B cell (primary cell): ENCODE measurements around the gene HDAC1.

Experiments
- EZH2 ChIP-seq: IDR thresholded peaks from 2 replicates; pipeline ENCODE4 v1.6.1; 2012; ENCODE audit warnings: borderline replicate concordance, low read depth, mild to moderate bottlenecking, moderate library complexity, low read length; ENCODE audit not compliant: insufficient read depth, poor library complexity, severe bottlenecking
- TF ChIP-seq, protein P1 (sequence below): fragments of 200-600 bp; IDR thresholded peaks from one replicate; pipeline ENCODE4 v1.8.0; 2022; ENCODE audit warnings: antibody characterized with exemption, mild to moderate bottlenecking

DNA sequence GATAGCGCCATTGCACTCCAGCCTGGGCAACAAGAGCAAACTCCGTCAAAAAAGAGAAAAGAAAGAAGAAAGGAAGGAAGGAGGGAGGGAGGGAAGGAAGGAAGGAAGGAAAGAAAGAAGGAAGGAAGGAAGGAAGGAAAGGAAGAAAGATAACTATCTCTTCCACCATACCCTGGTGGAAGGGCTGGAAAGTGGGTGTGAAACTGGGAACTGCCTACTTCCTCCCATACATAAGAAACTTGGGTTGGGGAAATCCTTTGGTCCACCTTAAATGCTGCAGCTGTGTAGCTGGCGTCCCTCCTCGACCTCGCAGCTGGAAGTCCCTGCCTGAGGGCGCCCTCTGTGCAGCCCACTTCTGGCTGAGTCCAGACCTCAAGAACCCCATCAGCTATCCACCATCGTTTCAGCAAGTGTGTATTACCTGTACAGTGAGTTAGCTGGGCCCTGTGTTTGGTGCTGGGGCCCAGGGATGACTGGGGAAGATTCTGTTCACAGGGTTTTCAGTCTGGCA lies 49.5 kb upstream of the HDAC1 start:
- TF ChIP-seq, protein P1, sequence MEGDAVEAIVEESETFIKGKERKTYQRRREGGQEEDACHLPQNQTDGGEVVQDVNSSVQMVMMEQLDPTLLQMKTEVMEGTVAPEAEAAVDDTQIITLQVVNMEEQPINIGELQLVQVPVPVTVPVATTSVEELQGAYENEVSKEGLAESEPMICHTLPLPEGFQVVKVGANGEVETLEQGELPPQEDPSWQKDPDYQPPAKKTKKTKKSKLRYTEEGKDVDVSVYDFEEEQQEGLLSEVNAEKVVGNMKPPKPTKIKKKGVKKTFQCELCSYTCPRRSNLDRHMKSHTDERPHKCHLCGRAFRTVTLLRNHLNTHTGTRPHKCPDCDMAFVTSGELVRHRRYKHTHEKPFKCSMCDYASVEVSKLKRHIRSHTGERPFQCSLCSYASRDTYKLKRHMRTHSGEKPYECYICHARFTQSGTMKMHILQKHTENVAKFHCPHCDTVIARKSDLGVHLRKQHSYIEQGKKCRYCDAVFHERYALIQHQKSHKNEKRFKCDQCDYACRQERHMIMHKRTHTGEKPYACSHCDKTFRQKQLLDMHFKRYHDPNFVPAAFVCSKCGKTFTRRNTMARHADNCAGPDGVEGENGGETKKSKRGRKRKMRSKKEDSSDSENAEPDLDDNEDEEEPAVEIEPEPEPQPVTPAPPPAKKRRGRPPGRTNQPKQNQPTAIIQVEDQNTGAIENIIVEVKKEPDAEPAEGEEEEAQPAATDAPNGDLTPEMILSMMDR: no peak
- no peak for TF ChIP-seq EZH2
